HCT116 (cell line): ENCODE results near the gene CCBE1. TPM values are rescaled to one million over a fixed set of nuclear protein-coding genes. Genes with fewer than 3 reads are reported as not detected.

Experiments
- ATAC-seq: fragments of 200-7000 bp; cut with Tn5 transposase; 2 replicates; pipeline ENCODE4 v1.9.1; 2020; ENCODE audit warnings: mild to moderate bottlenecking, moderate library complexity
- BruUV-seq: library from RNA; stranded (reverse); fragments of 400-500 nt; replicated peaks from 2 replicates; lab custom pipeline; 2021; lab: Mats Ljungman, UMichigan
- CTCF ChIA-PET: fragments of 300-600 bp; sonication (Branson Sonifier 250); formaldehyde crosslinking; loops from one replicate; lab custom pipeline; 2021; ENCODE audit warnings: antibody characterized with exemption; lab: Charles Lee
- POLR2A ChIA-PET: fragments of 300-600, 350-600 bp; sonication (Branson Sonifier 250); formaldehyde crosslinking; loops from one replicate; lab custom pipeline; 2021; ENCODE audit warnings: antibody characterized with exemption; lab: Charles Lee
- RAD21 ChIA-PET, 2 experiments: fragments of 300-600 bp; sonication (Branson Sonifier 250); formaldehyde crosslinking; loops; one replicate each; lab custom pipeline; 2023; ENCODE audit warnings: low total read pairs in 2 of 2; ENCODE audit not compliant: uncharacterized antibody in 2 of 2, unreplicated experiment in 2 of 2, low non-redundant PET in 1 of 2; lab: Charles Lee
- DNase-seq: peaks from one replicate; pipeline ENCODE4 v3.0.0-alpha.2; 2010; ENCODE audit warnings: low read depth, low spot score
- H2AFZ ChIP-seq: fragments of 200-600 bp; shearing (Covaris generic), sonication (generic); 2 replicates; pipeline ENCODE4 v1.6.1; 2017; ENCODE audit warnings: low read depth, mixed run types, mixed read lengths, antibody characterized with exemption, low read length; ENCODE audit not compliant: poor library complexity, severe bottlenecking
- H3K27ac ChIP-seq: 2 replicates; pipeline ENCODE4 v1.5.1; 2012; ENCODE audit warnings: low read depth, low read length
- H3K27me3 ChIP-seq: fragments of 200-600 bp; sonication (generic); 2 replicates; pipeline ENCODE4 v1.6.1; 2016; ENCODE audit warnings: mixed run types, low read length, mixed read lengths; ENCODE audit not compliant: insufficient read depth
- H3K36me3 ChIP-seq, 2 experiments: fragments of 200-500 bp in 1 of 2; fragments of 200-600 bp in 1 of 2; sonication (Bioruptor generic) in 1 of 2; sonication (generic) in 1 of 2; 2 replicates each; pipeline versions ENCODE4 v1.5.1 to v1.6.1; 2014 to 2016; ENCODE audit warnings: low read length in 2 of 2, inconsistent platforms in 1 of 2, mixed read lengths in 1 of 2, mixed run types in 1 of 2; ENCODE audit not compliant: insufficient read depth in 2 of 2, control insufficient read depth in 1 of 2
- H3K4me1 ChIP-seq, 2 experiments: fragments of 200-600 bp in 1 of 2; sonication (generic) in 1 of 2; 2 replicates each; pipeline versions ENCODE4 v1.5.1 to v1.6.1; 2012 to 2017; ENCODE audit warnings: low read length in 2 of 2, inconsistent platforms in 1 of 2, mild to moderate bottlenecking in 1 of 2, mixed read lengths in 1 of 2, mixed run types in 1 of 2, moderate library complexity in 1 of 2; ENCODE audit not compliant: insufficient read depth in 2 of 2, control insufficient read depth in 1 of 2
- H3K4me2 ChIP-seq: fragments of 200-600 bp; sonication (generic); 2 replicates; pipeline ENCODE4 v1.6.1; 2017; ENCODE audit warnings: mixed run types, low read length, mixed read lengths
- H3K4me3 ChIP-seq, 2 experiments: fragments of 200-600 bp in 1 of 2; sonication (generic) in 1 of 2; replicated peaks in 1 of 2; 2 replicates each; pipeline ENCODE4 v1.5.1; 2011 to 2016; ENCODE audit warnings: low read length in 2 of 2, control low read depth in 1 of 2, low read depth in 1 of 2, mild to moderate bottlenecking in 1 of 2, mixed read lengths in 1 of 2, mixed run types in 1 of 2
- H3K79me2 ChIP-seq: fragments of 200-600 bp; sonication (generic); 2 replicates; pipeline ENCODE4 v1.6.1; 2017; ENCODE audit warnings: mild to moderate bottlenecking, mixed run types, low read length, moderate library complexity, mixed read lengths; ENCODE audit not compliant: insufficient read depth
- H3K9ac ChIP-seq: fragments of 200-600 bp; sonication (generic); 2 replicates; pipeline ENCODE4 v1.6.1; 2016; ENCODE audit warnings: low read length, mixed read lengths
- H3K9me2 ChIP-seq: fragments of 200-600 bp; sonication (generic), shearing (Covaris generic); 2 replicates; pipeline ENCODE4 v1.6.1; 2017; ENCODE audit warnings: mixed run types, mild to moderate bottlenecking, moderate library complexity; ENCODE audit not compliant: insufficient read depth
- H3K9me3 ChIP-seq, 2 experiments: fragments of 200-500 bp in 1 of 2; fragments of 200-600 bp in 1 of 2; sonication (Bioruptor generic) in 1 of 2; sonication (generic) in 1 of 2; 2 replicates each; pipeline ENCODE4 v1.6.1; 2014 to 2017; ENCODE audit warnings: low read length in 2 of 2, mixed read lengths in 2 of 2, inconsistent platforms in 1 of 2, low read depth in 1 of 2, mild to moderate bottlenecking in 1 of 2, mixed run types in 1 of 2, moderate library complexity in 1 of 2; ENCODE audit not compliant: control insufficient read depth in 1 of 2, insufficient read depth in 1 of 2
- H4K20me1 ChIP-seq: fragments of 200-600 bp; sonication (generic), shearing (Covaris generic); 2 replicates; pipeline ENCODE4 v1.6.1; 2017; ENCODE audit warnings: mixed run types, mild to moderate bottlenecking, moderate library complexity; ENCODE audit not compliant: insufficient read depth
- CEBPB ChIP-seq: IDR thresholded peaks from 2 replicates; pipeline ENCODE4 v1.6.1; 2012; ENCODE audit warnings: low read depth
- EGR1 ChIP-seq: IDR thresholded peaks from 2 replicates; pipeline ENCODE4 v1.6.1; 2012; ENCODE audit warnings: low read depth
- ELF1 ChIP-seq: IDR thresholded peaks from 2 replicates; pipeline ENCODE4 v1.6.1; 2012; ENCODE audit warnings: low read depth, borderline replicate concordance
- EZH2 ChIP-seq: fragments of 200-600 bp; sonication (generic); IDR thresholded peaks from 2 replicates; pipeline ENCODE4 v1.6.1; 2017; ENCODE audit warnings: antibody characterized with exemption, mixed run types
- EZH2phosphoT487 ChIP-seq: fragments of 200-600 bp; IDR thresholded peaks from 2 replicates; pipeline ENCODE4 v1.6.1; 2018; ENCODE audit warnings: antibody characterized with exemption, borderline replicate concordance
- POLR2A ChIP-seq: IDR thresholded peaks from 2 replicates; pipeline ENCODE4 v1.7.0; 2011; ENCODE audit warnings: borderline replicate concordance; ENCODE audit not compliant: insufficient read depth, insufficient read length; ENCODE audit errors: extremely low read depth
- RAD21 ChIP-seq: IDR thresholded peaks from 2 replicates; pipeline ENCODE4 v1.6.1; 2012; ENCODE audit warnings: low read depth, mild to moderate bottlenecking
- SP1 ChIP-seq: IDR thresholded peaks from 2 replicates; pipeline ENCODE4 v1.6.1; 2012; ENCODE audit warnings: low read depth
- SRF ChIP-seq: IDR thresholded peaks from 2 replicates; pipeline ENCODE4 v1.6.1; 2012; ENCODE audit warnings: low read depth
- TCF7L2 ChIP-seq: IDR thresholded peaks from 2 replicates; pipeline ENCODE4 v1.7.0; 2011; ENCODE audit warnings: borderline replicate concordance, inconsistent platforms; ENCODE audit not compliant: insufficient read depth, insufficient read length; ENCODE audit errors: extremely low read depth
- YY1 ChIP-seq: IDR thresholded peaks from 2 replicates; pipeline ENCODE4 v1.6.1; 2011; ENCODE audit warnings: low read length, low read depth, moderate library complexity, mild to moderate bottlenecking; ENCODE audit not compliant: insufficient replicate concordance; ENCODE audit errors: extremely low read depth
- ZFX ChIP-seq: fragments of 450-650 bp; IDR thresholded peaks from 2 replicates; pipeline ENCODE4 v1.6.1; 2017
- ZNF274 ChIP-seq: fragments of 200-500 bp; sonication (Bioruptor generic); IDR thresholded peaks from 2 replicates; pipeline ENCODE4 v1.6.1; 2014; ENCODE audit warnings: mild to moderate bottlenecking, low read depth, low read length, inconsistent platforms
- intact Hi-C: fragments of 100-400 bp; cut with micrococcal nuclease; formaldehyde crosslinking; loops from 2 replicates; pipeline ENCODE4 v1.10.0; 2022
- total RNA-seq: library from RNA; stranded (reverse); gene quantifications from one replicate; pipeline ENCODE4 v1.2.1, GENCODE V29; 2021; ENCODE audit not compliant: unreplicated experiment
- TF ChIP-seq, protein P1 (sequence below): IDR thresholded peaks from 2 replicates; pipeline ENCODE4 v1.6.1; 2012
- TF ChIP-seq, protein P2 (sequence below): IDR thresholded peaks from 2 replicates; pipeline ENCODE4 v1.6.1; 2012; ENCODE audit warnings: low read depth
- TF ChIP-seq, protein P3 (sequence below), 3 experiments: fragments of 200-600 bp in 1 of 3; sonication (generic) in 1 of 3; IDR thresholded peaks in 2 of 3; conservative IDR thresholded peaks in 1 of 3; 2 replicates each; pipeline ENCODE4 v1.5.1; 2012 to 2017; ENCODE audit warnings: low read depth in 2 of 3, low read length in 2 of 3, antibody characterized with exemption in 1 of 3, borderline replicate concordance in 1 of 3, control low read depth in 1 of 3, mild to moderate bottlenecking in 1 of 3, mixed read lengths in 1 of 3, mixed run types in 1 of 3, moderate library complexity in 1 of 3; ENCODE audit not compliant: insufficient read depth in 1 of 3
- TF ChIP-seq, protein P4 (sequence below): IDR thresholded peaks from 2 replicates; pipeline ENCODE4 v1.6.1; 2011; ENCODE audit warnings: mild to moderate bottlenecking, low read length, moderate library complexity; ENCODE audit not compliant: insufficient replicate concordance; ENCODE audit errors: extremely low read depth
- TF ChIP-seq, protein P5 (sequence below): IDR thresholded peaks from 2 replicates; pipeline ENCODE4 v1.6.1; 2012

Gene CCBE1
- total RNA-seq, 1 experiment from 2014 or later, result 0.84 TPM

DNA sequence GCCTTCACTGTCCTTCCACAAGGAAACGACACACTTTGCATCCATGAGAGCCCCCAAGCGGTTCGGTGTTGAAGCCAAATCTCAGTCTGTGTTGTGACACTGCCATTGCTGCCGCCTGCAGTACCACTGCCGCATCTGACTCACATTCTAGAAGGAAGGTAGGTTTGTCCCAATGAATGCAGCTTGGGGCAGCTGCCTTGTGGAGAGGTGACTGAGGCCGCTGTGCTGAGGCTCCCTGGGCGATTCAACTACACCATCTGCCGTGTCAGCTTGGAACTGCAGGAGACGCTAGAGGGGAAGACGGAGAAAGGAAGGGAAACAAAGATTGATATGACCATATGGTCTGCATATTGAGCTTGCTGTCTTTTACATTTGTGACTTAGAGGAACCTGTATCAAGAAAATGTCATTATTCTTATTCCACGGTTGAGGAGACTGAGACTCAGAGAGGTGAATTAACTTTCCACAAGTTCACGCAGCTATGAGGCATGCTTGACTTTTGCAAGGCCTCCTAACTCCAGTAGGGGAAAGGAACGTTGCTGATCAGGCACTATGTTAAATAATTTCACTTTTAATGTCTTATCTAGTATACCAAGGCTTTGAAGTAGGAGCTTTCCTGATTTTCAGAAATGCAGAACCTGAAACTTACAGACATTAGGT is 294.7 kb downstream of the CCBE1 start:
- H3K27ac ChIP-seq, result no peak overlapping the region
- H3K36me3 ChIP-seq, result no peaks in the 10 kb centered on the region
- H4K20me1 ChIP-seq, result no peaks in the 10 kb centered on the region
- H2AFZ ChIP-seq, result peak overlapping the region; percentile 95
- intact Hi-C loops, result loop anchor here (2.0 to 5.0 kb wide), 7 partner anchors 45 to 635 kb away; partner anchors contain the start of gene LMAN1
- H3K4me1 ChIP-seq, result no peaks in the 10 kb centered on the region
- no peaks in the 10 kb centered on the region for H3K9me3 ChIP-seq
- H3K4me3 ChIP-seq, result no peak overlapping the region
- DNase-seq, result peak; percentile 94
- ChIA-PET RAD21 (interaction anchor here (0.6 to 2.0 kb wide), 10 partner anchors 21 to 622 kb away, joined by 3 to 27 read pairs (median 4); no protein-coding TSS in a partner anchor), CTCF (interaction anchor here (0.6 to 3.2 kb wide), 35 partner anchors 9 to 634 kb away, joined by 3 to 154 read pairs (median 6); partner anchors contain the start of genes CCBE1, CPLX4 and LMAN1), POLR2A (interaction anchor here (1.0 to 1.3 kb wide), 4 partner anchors 9 to 153 kb away, joined by 3 to 6 read pairs (median 3); no protein-coding TSS in a partner anchor)
- H3K4me2 ChIP-seq, result peak overlapping the region; percentile 28; the same call in 1 of the 2 replicates
- no TSS peak for BruUV-seq
- H3K9me2 ChIP-seq, result no peaks in the 10 kb centered on the region
- no peaks in the 10 kb centered on the region for H3K27me3 ChIP-seq
- peak; percentile 100 for ATAC-seq
- H3K79me2 ChIP-seq, result no peaks in the 10 kb centered on the region
- H3K9ac ChIP-seq, result no peak overlapping the region
- TF ChIP-seq, protein P1, sequence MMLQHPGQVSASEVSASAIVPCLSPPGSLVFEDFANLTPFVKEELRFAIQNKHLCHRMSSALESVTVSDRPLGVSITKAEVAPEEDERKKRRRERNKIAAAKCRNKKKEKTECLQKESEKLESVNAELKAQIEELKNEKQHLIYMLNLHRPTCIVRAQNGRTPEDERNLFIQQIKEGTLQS, result no peak
- TF ChIP-seq SRF (peak; percentile 38; the same call in 1 of the 2 replicates), YY1 (peak; percentile 47), ELF1 (no peak), EZH2phosphoT487 (no peak), SP1 (no peak), ZNF274 (no peak), RAD21 (peak; percentile 100), CEBPB (no peak), POLR2A (no peak), ZFX (no peak), EZH2 (no peak), TCF7L2 (peak; percentile 15), EGR1 (no peak)
- TF ChIP-seq, protein P2, sequence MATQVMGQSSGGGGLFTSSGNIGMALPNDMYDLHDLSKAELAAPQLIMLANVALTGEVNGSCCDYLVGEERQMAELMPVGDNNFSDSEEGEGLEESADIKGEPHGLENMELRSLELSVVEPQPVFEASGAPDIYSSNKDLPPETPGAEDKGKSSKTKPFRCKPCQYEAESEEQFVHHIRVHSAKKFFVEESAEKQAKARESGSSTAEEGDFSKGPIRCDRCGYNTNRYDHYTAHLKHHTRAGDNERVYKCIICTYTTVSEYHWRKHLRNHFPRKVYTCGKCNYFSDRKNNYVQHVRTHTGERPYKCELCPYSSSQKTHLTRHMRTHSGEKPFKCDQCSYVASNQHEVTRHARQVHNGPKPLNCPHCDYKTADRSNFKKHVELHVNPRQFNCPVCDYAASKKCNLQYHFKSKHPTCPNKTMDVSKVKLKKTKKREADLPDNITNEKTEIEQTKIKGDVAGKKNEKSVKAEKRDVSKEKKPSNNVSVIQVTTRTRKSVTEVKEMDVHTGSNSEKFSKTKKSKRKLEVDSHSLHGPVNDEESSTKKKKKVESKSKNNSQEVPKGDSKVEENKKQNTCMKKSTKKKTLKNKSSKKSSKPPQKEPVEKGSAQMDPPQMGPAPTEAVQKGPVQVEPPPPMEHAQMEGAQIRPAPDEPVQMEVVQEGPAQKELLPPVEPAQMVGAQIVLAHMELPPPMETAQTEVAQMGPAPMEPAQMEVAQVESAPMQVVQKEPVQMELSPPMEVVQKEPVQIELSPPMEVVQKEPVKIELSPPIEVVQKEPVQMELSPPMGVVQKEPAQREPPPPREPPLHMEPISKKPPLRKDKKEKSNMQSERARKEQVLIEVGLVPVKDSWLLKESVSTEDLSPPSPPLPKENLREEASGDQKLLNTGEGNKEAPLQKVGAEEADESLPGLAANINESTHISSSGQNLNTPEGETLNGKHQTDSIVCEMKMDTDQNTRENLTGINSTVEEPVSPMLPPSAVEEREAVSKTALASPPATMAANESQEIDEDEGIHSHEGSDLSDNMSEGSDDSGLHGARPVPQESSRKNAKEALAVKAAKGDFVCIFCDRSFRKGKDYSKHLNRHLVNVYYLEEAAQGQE, result no peak
- TF ChIP-seq, protein P3, sequence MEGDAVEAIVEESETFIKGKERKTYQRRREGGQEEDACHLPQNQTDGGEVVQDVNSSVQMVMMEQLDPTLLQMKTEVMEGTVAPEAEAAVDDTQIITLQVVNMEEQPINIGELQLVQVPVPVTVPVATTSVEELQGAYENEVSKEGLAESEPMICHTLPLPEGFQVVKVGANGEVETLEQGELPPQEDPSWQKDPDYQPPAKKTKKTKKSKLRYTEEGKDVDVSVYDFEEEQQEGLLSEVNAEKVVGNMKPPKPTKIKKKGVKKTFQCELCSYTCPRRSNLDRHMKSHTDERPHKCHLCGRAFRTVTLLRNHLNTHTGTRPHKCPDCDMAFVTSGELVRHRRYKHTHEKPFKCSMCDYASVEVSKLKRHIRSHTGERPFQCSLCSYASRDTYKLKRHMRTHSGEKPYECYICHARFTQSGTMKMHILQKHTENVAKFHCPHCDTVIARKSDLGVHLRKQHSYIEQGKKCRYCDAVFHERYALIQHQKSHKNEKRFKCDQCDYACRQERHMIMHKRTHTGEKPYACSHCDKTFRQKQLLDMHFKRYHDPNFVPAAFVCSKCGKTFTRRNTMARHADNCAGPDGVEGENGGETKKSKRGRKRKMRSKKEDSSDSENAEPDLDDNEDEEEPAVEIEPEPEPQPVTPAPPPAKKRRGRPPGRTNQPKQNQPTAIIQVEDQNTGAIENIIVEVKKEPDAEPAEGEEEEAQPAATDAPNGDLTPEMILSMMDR (IDR thresholded peaks at IDR 0.05 in 2 of 3, conservative IDR thresholded peaks at IDR 0.05 in 1 of 3; ENCODE audit: borderline replicate concordance in 1 of 3, insufficient read depth in 1 of 3, low read depth in 2 of 3, low read length in 2 of 3), result peak; percentile 90 to 99 (median 99)
- TF ChIP-seq, protein P4, sequence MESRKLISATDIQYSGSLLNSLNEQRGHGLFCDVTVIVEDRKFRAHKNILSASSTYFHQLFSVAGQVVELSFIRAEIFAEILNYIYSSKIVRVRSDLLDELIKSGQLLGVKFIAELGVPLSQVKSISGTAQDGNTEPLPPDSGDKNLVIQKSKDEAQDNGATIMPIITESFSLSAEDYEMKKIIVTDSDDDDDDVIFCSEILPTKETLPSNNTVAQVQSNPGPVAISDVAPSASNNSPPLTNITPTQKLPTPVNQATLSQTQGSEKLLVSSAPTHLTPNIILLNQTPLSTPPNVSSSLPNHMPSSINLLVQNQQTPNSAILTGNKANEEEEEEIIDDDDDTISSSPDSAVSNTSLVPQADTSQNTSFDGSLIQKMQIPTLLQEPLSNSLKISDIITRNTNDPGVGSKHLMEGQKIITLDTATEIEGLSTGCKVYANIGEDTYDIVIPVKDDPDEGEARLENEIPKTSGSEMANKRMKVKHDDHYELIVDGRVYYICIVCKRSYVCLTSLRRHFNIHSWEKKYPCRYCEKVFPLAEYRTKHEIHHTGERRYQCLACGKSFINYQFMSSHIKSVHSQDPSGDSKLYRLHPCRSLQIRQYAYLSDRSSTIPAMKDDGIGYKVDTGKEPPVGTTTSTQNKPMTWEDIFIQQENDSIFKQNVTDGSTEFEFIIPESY, result no peak
- TF ChIP-seq, protein P5, sequence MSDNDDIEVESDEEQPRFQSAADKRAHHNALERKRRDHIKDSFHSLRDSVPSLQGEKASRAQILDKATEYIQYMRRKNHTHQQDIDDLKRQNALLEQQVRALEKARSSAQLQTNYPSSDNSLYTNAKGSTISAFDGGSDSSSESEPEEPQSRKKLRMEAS, result peak; percentile 56; the same call in 1 of the 2 replicates
